Liver (tissue), 9 donors: Measurements from ENCODE around the gene KLF16. TPM values are rescaled to one million over a fixed set of nuclear protein-coding genes. Genes with fewer than 3 reads are reported as not detected.

ENCODE experiments used
- DNase-seq: peaks from one replicate; pipeline ENCODE4 v3.0.0-alpha.2; 2017; ENCODE audit warnings: low spot score
- H3K27ac ChIP-seq, 2 donors: one replicate each; pipeline ENCODE4 v1.7.0; 2013; ENCODE audit warnings: inconsistent platforms in 2 of 2, low read length in 2 of 2, control low read depth in 1 of 2, low read depth in 1 of 2, mild to moderate bottlenecking in 1 of 2
- H3K27me3 ChIP-seq, 4 donors: one replicate each; pipeline versions ENCODE4 v1.6.1 to v1.7.0; 2013; ENCODE audit warnings: low read length in 3 of 4, inconsistent platforms in 1 of 4, mild to moderate bottlenecking in 1 of 4, moderate library complexity in 1 of 4; ENCODE audit not compliant: control insufficient read depth in 4 of 4, insufficient read depth in 4 of 4
- H3K36me3 ChIP-seq, 4 donors: one replicate each; pipeline versions ENCODE4 v1.6.1 to v1.7.0; 2013; ENCODE audit warnings: low read length in 3 of 4, mild to moderate bottlenecking in 3 of 4, low read depth in 1 of 4, moderate library complexity in 1 of 4; ENCODE audit not compliant: control insufficient read depth in 4 of 4, insufficient read depth in 3 of 4
- H3K4me1 ChIP-seq, 4 donors: one replicate each; pipeline versions ENCODE4 v1.6.1 to v1.7.0; 2013; ENCODE audit warnings: low read length in 3 of 4, mild to moderate bottlenecking in 3 of 4, moderate library complexity in 1 of 4; ENCODE audit not compliant: control insufficient read depth in 4 of 4, insufficient read depth in 4 of 4
- H3K4me3 ChIP-seq, 3 donors: one replicate each; pipeline versions ENCODE4 v1.6.1 to v1.7.0; 2013; ENCODE audit warnings: low read length in 3 of 3, control low read depth in 1 of 3, low read depth in 1 of 3, mild to moderate bottlenecking in 1 of 3
- H3K9ac ChIP-seq, 2 donors: one replicate each; pipeline ENCODE4 v1.7.0; 2013; ENCODE audit warnings: low read length in 2 of 2, mild to moderate bottlenecking in 2 of 2, moderate library complexity in 2 of 2, control low read depth in 1 of 2, low read depth in 1 of 2
- H3K9me3 ChIP-seq, 4 donors: one replicate each; pipeline versions ENCODE4 v1.6.1 to v1.7.0; 2013; ENCODE audit warnings: low read length in 3 of 4; ENCODE audit not compliant: control insufficient read depth in 4 of 4
- EGR1 ChIP-seq, 2 donors: IDR thresholded peaks; 2 replicates each; pipeline ENCODE4 v1.6.1; 2016 to 2018; ENCODE audit warnings: antibody characterized with exemption in 2 of 2, low read depth in 2 of 2
- FOXA1 ChIP-seq: IDR thresholded peaks from 2 replicates; pipeline ENCODE4 v1.6.1; 2016; ENCODE audit warnings: antibody characterized with exemption
- HNF4G ChIP-seq: IDR thresholded peaks from 2 replicates; pipeline ENCODE4 v1.6.1; 2016; ENCODE audit warnings: antibody characterized with exemption
- JUND ChIP-seq, 2 donors: IDR thresholded peaks; 2 replicates each; pipeline ENCODE4 v1.6.1; 2016; ENCODE audit warnings: antibody characterized with exemption in 2 of 2
- NR2F2 ChIP-seq: IDR thresholded peaks from 2 replicates; pipeline ENCODE4 v1.6.1; 2016; ENCODE audit warnings: antibody characterized with exemption
- RXRA ChIP-seq, 2 donors: IDR thresholded peaks; 2 replicates each; pipeline ENCODE4 v1.6.1; 2017 to 2018; ENCODE audit warnings: antibody characterized with exemption in 2 of 2, mild to moderate bottlenecking in 1 of 2
- SP1 ChIP-seq: IDR thresholded peaks from 2 replicates; pipeline ENCODE4 v1.6.1; 2018; ENCODE audit warnings: antibody characterized with exemption, mild to moderate bottlenecking
- WGBS: extraction: QIAGEN DNeasy Blood & Tissue Kit; methylation state at CpG from one replicate; pipeline ENCODE4 v1.1.7; 2013; 5-methylcytosine and 5-hydroxymethylcytosine counted together
- polyA plus RNA-seq, 2 donors: library from polyadenylated mRNA; stranded (reverse) in 1 of 2; unstranded in 1 of 2; fragments of 200-250 nt in 1 of 2; fragments of >200 nt in 1 of 2; fragmentation: Nextera tagmentation in 1 of 2; extraction: Ambion mirVana in 1 of 2; gene quantifications; one replicate each; pipeline versions ENCODE4 v1.2.1 to v1.2.3, GENCODE V29; 2013 to 2015
- total RNA-seq, 2 donors: library from RNA; depleted of rRNA; stranded (reverse); fragments of >200 nt; gene quantifications; one replicate each; pipeline ENCODE4 v1.2.3, GENCODE V29; 2014
- TF ChIP-seq, protein P1 (sequence below): IDR thresholded peaks from 2 replicates; pipeline ENCODE4 v1.6.1; 2016; ENCODE audit warnings: antibody characterized with exemption, mild to moderate bottlenecking
- TF ChIP-seq, protein P2 (sequence below): IDR thresholded peaks from 2 replicates; pipeline ENCODE4 v1.6.1; 2016; ENCODE audit warnings: antibody characterized with exemption
- TF ChIP-seq, protein P3 (sequence below): IDR thresholded peaks from 2 replicates; pipeline ENCODE4 v1.6.1; 2016; ENCODE audit warnings: antibody characterized with exemption
- TF ChIP-seq, protein P4 (sequence below): IDR thresholded peaks from 2 replicates; pipeline ENCODE4 v1.6.1; 2016; ENCODE audit warnings: antibody characterized with exemption
- donor health status: healthy.
- donor health status: healthy.
- donor health status: healthy.
- donor health status: healthy.
- donor health status: healthy.

The KLF16 gene
- total and polyA plus RNA-seq, 4 donors, result 1.2 to 14.8 (median 6.0) TPM

DNA sequence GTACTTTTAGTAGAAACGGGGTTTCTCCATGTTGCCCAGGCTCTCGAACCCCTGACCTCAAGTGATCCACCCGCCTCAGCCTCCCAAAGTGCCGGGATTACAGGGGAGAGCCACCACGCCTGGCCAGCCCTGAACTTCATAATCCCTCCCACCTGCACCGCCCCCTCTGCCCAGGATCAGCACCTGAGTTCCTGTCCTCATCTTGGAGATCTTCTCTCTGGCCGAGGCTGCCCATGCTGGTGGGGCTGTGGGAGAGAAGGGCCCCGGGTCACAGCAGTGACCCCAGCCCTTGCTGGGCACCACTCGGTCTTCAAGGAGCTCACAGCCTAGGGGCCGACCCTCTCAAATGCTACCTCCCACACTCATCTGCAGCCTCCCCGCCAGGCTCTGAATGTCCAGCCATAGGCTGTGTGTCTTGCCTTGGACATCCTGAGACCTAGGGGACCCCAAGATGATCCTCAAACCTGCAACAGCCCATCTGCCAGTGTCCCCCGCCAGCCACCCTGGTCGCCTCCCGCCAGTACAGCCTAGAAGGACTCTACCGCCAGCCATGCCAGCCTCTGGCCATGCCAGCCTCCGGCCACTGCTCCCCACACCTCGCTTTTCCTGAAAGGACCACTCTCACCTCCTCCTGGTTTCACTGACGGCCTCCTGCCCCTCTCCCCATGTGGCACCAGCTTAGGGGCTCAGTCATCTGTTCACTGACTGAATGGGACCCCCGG is 52.8 kb downstream of the KLF16 start (continued):
- TF ChIP-seq, protein P1, sequence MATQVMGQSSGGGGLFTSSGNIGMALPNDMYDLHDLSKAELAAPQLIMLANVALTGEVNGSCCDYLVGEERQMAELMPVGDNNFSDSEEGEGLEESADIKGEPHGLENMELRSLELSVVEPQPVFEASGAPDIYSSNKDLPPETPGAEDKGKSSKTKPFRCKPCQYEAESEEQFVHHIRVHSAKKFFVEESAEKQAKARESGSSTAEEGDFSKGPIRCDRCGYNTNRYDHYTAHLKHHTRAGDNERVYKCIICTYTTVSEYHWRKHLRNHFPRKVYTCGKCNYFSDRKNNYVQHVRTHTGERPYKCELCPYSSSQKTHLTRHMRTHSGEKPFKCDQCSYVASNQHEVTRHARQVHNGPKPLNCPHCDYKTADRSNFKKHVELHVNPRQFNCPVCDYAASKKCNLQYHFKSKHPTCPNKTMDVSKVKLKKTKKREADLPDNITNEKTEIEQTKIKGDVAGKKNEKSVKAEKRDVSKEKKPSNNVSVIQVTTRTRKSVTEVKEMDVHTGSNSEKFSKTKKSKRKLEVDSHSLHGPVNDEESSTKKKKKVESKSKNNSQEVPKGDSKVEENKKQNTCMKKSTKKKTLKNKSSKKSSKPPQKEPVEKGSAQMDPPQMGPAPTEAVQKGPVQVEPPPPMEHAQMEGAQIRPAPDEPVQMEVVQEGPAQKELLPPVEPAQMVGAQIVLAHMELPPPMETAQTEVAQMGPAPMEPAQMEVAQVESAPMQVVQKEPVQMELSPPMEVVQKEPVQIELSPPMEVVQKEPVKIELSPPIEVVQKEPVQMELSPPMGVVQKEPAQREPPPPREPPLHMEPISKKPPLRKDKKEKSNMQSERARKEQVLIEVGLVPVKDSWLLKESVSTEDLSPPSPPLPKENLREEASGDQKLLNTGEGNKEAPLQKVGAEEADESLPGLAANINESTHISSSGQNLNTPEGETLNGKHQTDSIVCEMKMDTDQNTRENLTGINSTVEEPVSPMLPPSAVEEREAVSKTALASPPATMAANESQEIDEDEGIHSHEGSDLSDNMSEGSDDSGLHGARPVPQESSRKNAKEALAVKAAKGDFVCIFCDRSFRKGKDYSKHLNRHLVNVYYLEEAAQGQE, result no peak
- TF ChIP-seq, protein P2, sequence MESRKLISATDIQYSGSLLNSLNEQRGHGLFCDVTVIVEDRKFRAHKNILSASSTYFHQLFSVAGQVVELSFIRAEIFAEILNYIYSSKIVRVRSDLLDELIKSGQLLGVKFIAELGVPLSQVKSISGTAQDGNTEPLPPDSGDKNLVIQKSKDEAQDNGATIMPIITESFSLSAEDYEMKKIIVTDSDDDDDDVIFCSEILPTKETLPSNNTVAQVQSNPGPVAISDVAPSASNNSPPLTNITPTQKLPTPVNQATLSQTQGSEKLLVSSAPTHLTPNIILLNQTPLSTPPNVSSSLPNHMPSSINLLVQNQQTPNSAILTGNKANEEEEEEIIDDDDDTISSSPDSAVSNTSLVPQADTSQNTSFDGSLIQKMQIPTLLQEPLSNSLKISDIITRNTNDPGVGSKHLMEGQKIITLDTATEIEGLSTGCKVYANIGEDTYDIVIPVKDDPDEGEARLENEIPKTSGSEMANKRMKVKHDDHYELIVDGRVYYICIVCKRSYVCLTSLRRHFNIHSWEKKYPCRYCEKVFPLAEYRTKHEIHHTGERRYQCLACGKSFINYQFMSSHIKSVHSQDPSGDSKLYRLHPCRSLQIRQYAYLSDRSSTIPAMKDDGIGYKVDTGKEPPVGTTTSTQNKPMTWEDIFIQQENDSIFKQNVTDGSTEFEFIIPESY, result no peak
- no peak for TF ChIP-seq SP1

DNA sequence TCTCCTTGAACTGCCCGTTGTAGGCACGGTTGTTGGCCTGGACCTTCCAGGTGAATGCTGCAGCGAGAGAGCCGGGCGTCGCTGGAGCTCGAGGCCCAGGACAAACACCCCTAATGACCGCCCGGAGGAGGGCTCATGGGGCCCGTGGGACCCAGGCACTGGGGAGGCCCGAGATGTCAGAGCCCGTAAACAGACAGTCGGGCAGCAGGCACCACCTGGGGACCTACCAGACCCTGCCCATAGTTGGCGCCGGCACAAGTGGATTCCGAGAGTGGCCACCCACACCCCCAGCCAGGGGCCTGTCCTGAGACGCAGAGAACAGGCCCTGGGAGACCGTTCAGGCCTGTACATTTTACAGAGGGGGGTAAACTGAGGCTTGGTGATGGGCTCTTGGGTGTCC is 53.7 kb downstream of the KLF16 start:
- no peak overlapping the region for H3K27ac ChIP-seq
- H3K36me3 ChIP-seq, result peaks cover 0 to under 1% (median 0%) of the 10 kb centered on the region in 4 donors
- TF ChIP-seq, protein P3, sequence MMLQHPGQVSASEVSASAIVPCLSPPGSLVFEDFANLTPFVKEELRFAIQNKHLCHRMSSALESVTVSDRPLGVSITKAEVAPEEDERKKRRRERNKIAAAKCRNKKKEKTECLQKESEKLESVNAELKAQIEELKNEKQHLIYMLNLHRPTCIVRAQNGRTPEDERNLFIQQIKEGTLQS, result no peak
- no peak for TF ChIP-seq NR2F2
- TF ChIP-seq, protein P2, result no peak
- TF ChIP-seq SP1, result no peak
- TF ChIP-seq EGR1 (IDR thresholded peaks at IDR 0.05; ENCODE audit: low read depth in 2 of 2), result no peak
- no peak for TF ChIP-seq FOXA1
- TF ChIP-seq, protein P4, sequence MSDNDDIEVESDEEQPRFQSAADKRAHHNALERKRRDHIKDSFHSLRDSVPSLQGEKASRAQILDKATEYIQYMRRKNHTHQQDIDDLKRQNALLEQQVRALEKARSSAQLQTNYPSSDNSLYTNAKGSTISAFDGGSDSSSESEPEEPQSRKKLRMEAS, result no peak
- TF ChIP-seq HNF4G, result no peak
- TF ChIP-seq JUND (IDR thresholded peaks at IDR 0.05), result no peak
- no peak for TF ChIP-seq RXRA (IDR thresholded peaks at IDR 0.05)
- no peaks in the 10 kb centered on the region for H3K9me3 ChIP-seq
- no peak for DNase-seq
- H3K4me1 ChIP-seq, result peaks cover 4 to 22% (median 8%) of the 10 kb centered on the region in 4 donors
- H3K27me3 ChIP-seq, result no peaks in the 10 kb centered on the region
- 87% methylated on average over 18 of the region's 18 CpGs for WGBS
- H3K9ac ChIP-seq, result no peak overlapping the region
- no peak overlapping the region for H3K4me3 ChIP-seq

DNA sequence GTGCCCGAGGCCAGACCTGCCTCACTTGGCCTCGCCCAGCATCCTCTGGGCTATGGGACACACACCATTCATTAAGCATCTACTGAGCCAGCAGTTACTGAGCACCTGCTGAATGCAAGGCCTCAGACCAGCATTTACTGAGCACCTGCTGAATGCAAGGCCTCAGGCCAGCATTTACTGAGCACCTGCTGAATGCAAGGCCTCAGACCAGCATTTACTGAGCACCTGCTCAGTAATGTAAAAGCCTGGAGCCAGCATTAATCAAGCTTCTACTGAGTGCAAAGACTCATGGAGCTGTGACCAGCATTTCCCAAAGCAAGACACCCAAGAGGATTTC is 55.0 kb downstream of the KLF16 start:
- Histone ChIP-seq H3K9me3 (no peaks in the 10 kb centered on the region), H3K4me1 (peaks cover 4 to 18% (median 8%) of the 10 kb centered on the region in 4 donors), H3K4me3 (no peak overlapping the region), H3K27ac (no peak overlapping the region), H3K27me3 (no peaks in the 10 kb centered on the region), H3K36me3 (no peaks in the 10 kb centered on the region), H3K9ac (no peak overlapping the region)
- WGBS, result 89% methylated on average over 2 of the region's 2 CpGs
- TF ChIP-seq RXRA (IDR thresholded peaks at IDR 0.05), result no peak
- TF ChIP-seq, protein P3, result no peak
- DNase-seq, result no peak
